GM23338 (cell line): ENCODE data around the gene GRAMD1B. TPM values are rescaled to one million over a fixed set of nuclear protein-coding genes. Genes with fewer than 3 reads are reported as not detected.

ENCODE experiments used
- ATAC-seq: fragments of 200-7000 bp; cut with Tn5 transposase; 3 replicates; pipeline ENCODE4 v1.9.1; 2020
- DNase-seq: peaks from one replicate; pipeline ENCODE4 v3.0.0-alpha.2; 2015; ENCODE audit warnings: low spot score
- H2AFZ ChIP-seq: fragments of 200-600 bp; sonication (generic); 2 replicates; pipeline ENCODE4 v1.8.0; 2016; ENCODE audit warnings: antibody characterized with exemption, mild to moderate bottlenecking, moderate library complexity
- H3F3A ChIP-seq: fragments of 200-600 bp; sonication (generic); replicated peaks from 2 replicates; pipeline ENCODE4 v1.8.0; 2017; ENCODE audit warnings: antibody characterized with exemption, mixed run types, low read depth
- H3K27ac ChIP-seq: fragments of 200-600 bp; sonication (generic); 2 replicates; pipeline ENCODE4 v1.6.1; 2016; ENCODE audit warnings: low read depth
- H3K27me3 ChIP-seq: fragments of 200-600 bp; sonication (generic); 2 replicates; pipeline ENCODE4 v1.8.0; 2016; ENCODE audit warnings: mild to moderate bottlenecking, mixed run types, moderate library complexity; ENCODE audit not compliant: insufficient read depth
- H3K36me3 ChIP-seq: fragments of 200-600 bp; sonication (generic); 2 replicates; pipeline ENCODE4 v1.8.0; 2016; ENCODE audit warnings: mild to moderate bottlenecking; ENCODE audit not compliant: insufficient read depth
- H3K4me1 ChIP-seq: fragments of 200-600 bp; sonication (generic); 2 replicates; pipeline ENCODE4 v1.8.0; 2016; ENCODE audit warnings: mild to moderate bottlenecking, moderate library complexity; ENCODE audit not compliant: insufficient read depth
- H3K4me2 ChIP-seq: fragments of 200-600 bp; sonication (generic); 2 replicates; pipeline ENCODE4 v1.7.1; 2017; ENCODE audit warnings: mixed run types
- H3K4me3 ChIP-seq: fragments of 200-600 bp; sonication (generic); 2 replicates; pipeline ENCODE4 v1.6.1; 2016; ENCODE audit warnings: mixed run types
- H3K79me2 ChIP-seq: fragments of 200-600 bp; sonication (generic); replicated peaks from 2 replicates; pipeline ENCODE4 v1.8.0; 2017; ENCODE audit warnings: mild to moderate bottlenecking; ENCODE audit not compliant: insufficient read depth
- H3K9me2 ChIP-seq: fragments of 200-600 bp; sonication (generic); 2 replicates; pipeline ENCODE4 v1.8.0; 2017; ENCODE audit not compliant: insufficient read depth
- H4K20me1 ChIP-seq: fragments of 200-600 bp; sonication (generic); replicated peaks from 2 replicates; pipeline ENCODE4 v1.8.0; 2017; ENCODE audit warnings: mild to moderate bottlenecking; ENCODE audit not compliant: insufficient read depth
- H3K27ac Mint-ChIP-seq: 2 replicates; pipeline ENCODE4 v1.8.0; 2020; ENCODE audit warnings: inconsistent platforms, mild to moderate bottlenecking, moderate library complexity, mixed read lengths
- H3K27me3 Mint-ChIP-seq: 3 replicates; pipeline ENCODE4 v1.8.0; 2022; ENCODE audit warnings: low read depth, mild to moderate bottlenecking, moderate library complexity, mixed read lengths, inconsistent platforms; ENCODE audit not compliant: insufficient read depth, poor library complexity
- H3K36me3 Mint-ChIP-seq: 3 replicates; pipeline ENCODE4 v1.8.0; 2021; ENCODE audit warnings: low read depth, mild to moderate bottlenecking, inconsistent platforms, moderate library complexity, mixed read lengths
- H3K4me1 Mint-ChIP-seq: 3 replicates; pipeline ENCODE4 v1.8.0; 2020; ENCODE audit warnings: mild to moderate bottlenecking, inconsistent platforms, mixed read lengths
- H3K4me3 Mint-ChIP-seq: 3 replicates; pipeline ENCODE4 v1.8.0; 2021; ENCODE audit warnings: moderate library complexity, mild to moderate bottlenecking, inconsistent platforms, mixed read lengths
- H3K9me3 Mint-ChIP-seq: 3 replicates; pipeline ENCODE4 v1.8.0; 2020; ENCODE audit warnings: moderate library complexity, mild to moderate bottlenecking, inconsistent platforms, mixed read lengths
- CREB1 ChIP-seq: fragments of 250-450 bp; sonication (Bioruptor Pico); IDR thresholded peaks from 2 replicates; pipeline ENCODE4 v1.5.0; 2020; ENCODE audit warnings: low read depth, mild to moderate bottlenecking, moderate library complexity
- CTCF ChIP-seq, 2 experiments: fragments of 200-600 bp in 1 of 2; sonication (generic) in 1 of 2; conservative IDR thresholded peaks; 2 replicates each; pipeline versions ENCODE4 v1.5.1 to v1.6.1; 2016 to 2017; ENCODE audit warnings: antibody characterized with exemption in 2 of 2, low read depth in 2 of 2, mild to moderate bottlenecking in 2 of 2, moderate library complexity in 1 of 2
- ETS1 ChIP-seq: IDR thresholded peaks from 2 replicates; pipeline ENCODE4 v1.6.1; 2016; ENCODE audit warnings: antibody characterized with exemption
- EZH2 ChIP-seq: fragments of 200-600 bp; sonication (generic); IDR thresholded peaks from one replicate; pipeline ENCODE4 v1.8.0; 2017; ENCODE audit warnings: antibody characterized with exemption, mild to moderate bottlenecking, low read depth; ENCODE audit not compliant: unreplicated experiment
- EZH2phosphoT487 ChIP-seq: fragments of 200-600 bp; sonication (generic); IDR thresholded peaks from one replicate; pipeline ENCODE4 v1.8.1; 2018; ENCODE audit warnings: antibody characterized with exemption; ENCODE audit not compliant: unreplicated experiment
- JUNB ChIP-seq: IDR thresholded peaks from one replicate; pipeline ENCODE4 v1.6.1; 2016; ENCODE audit warnings: antibody characterized with exemption; ENCODE audit not compliant: unreplicated experiment
- NANOG ChIP-seq: IDR thresholded peaks from 2 replicates; pipeline ENCODE4 v1.6.1; 2016; ENCODE audit warnings: antibody characterized with exemption, borderline replicate concordance
- POLR2AphosphoS5 ChIP-seq: IDR thresholded peaks from 2 replicates; pipeline ENCODE4 v1.6.1; 2016; ENCODE audit warnings: antibody characterized with exemption, low read depth
- STAT1 ChIP-seq: IDR thresholded peaks from one replicate; pipeline ENCODE4 v1.6.1; 2016; ENCODE audit warnings: antibody characterized with exemption; ENCODE audit not compliant: unreplicated experiment
- ZNF114 ChIP-seq: fragments of 250-450 bp; sonication (Bioruptor Pico); IDR thresholded peaks from 2 replicates; pipeline ENCODE4 v1.5.0; 2020; ENCODE audit warnings: mild to moderate bottlenecking, moderate library complexity
- ZNF331 ChIP-seq: fragments of 250-450 bp; sonication (Bioruptor Pico); IDR thresholded peaks from 2 replicates; pipeline ENCODE4 v1.5.0; 2020; ENCODE audit warnings: low read depth, mild to moderate bottlenecking, moderate library complexity
- polyA plus RNA-seq: library from polyadenylated mRNA; unstranded; fragments of >200 nt; fragmentation: Nextera tagmentation; extraction: Ambion mirVana; gene quantifications from 2 replicates; pipeline ENCODE4 v1.2.1, GENCODE V29; 2016
- total RNA-seq: library from RNA; depleted of rRNA; stranded (reverse); fragments of >200 nt; shearing (Covaris generic); gene quantifications from 2 replicates; pipeline ENCODE4 v1.2.3, GENCODE V29; 2014
- TF ChIP-seq, protein P1 (sequence below): IDR thresholded peaks from one replicate; pipeline ENCODE4 v1.6.1; 2018; ENCODE audit warnings: antibody characterized with exemption; ENCODE audit not compliant: unreplicated experiment
- TF ChIP-seq, protein P2 (sequence below): fragments of 250-450 bp; sonication (Bioruptor Pico); IDR thresholded peaks from 2 replicates; pipeline ENCODE4 v1.5.0; 2020; ENCODE audit warnings: mild to moderate bottlenecking, moderate library complexity

GRAMD1B gene
- total and polyA plus RNA-seq, 2 experiments from 2014 or later = 3.7 to 24.3 TPM

- H3K36me3 ChIP-seq = no peaks in the 10 kb centered on the region
- ATAC-seq (no peak), DNase-seq (no peak)
- H3K4me1 ChIP-seq = peaks cover 15% of the 10 kb centered on the region
- Mint-ChIP-seq H3K4me1 (peaks cover 23% of the 10 kb centered on the region), H3K9me3 (no peaks in the 10 kb centered on the region; the same call in 2 of the 3 replicates), H3K27me3 (peaks cover 1% of the 10 kb centered on the region), H3K36me3 (no peaks in the 10 kb centered on the region; the same call in 2 of the 3 replicates), H3K27ac (no peak overlapping the region), H3K4me3 (no peak overlapping the region)
- TF ChIP-seq ZNF331 (no peak), STAT1 (no peak), ZNF114 (CRISPR knock-in tag) (no peak), ETS1 (no peak), JUNB (no peak), EZH2phosphoT487 (no peak), POLR2AphosphoS5 (no peak), NANOG (no peak), CTCF (conservative IDR thresholded peaks at IDR 0.05; ENCODE audit: low read depth in 2 of 2) (no peak), EZH2 (no peak), CREB1 (CRISPR knock-in tag) (no peak)
- TF ChIP-seq, protein P1, sequence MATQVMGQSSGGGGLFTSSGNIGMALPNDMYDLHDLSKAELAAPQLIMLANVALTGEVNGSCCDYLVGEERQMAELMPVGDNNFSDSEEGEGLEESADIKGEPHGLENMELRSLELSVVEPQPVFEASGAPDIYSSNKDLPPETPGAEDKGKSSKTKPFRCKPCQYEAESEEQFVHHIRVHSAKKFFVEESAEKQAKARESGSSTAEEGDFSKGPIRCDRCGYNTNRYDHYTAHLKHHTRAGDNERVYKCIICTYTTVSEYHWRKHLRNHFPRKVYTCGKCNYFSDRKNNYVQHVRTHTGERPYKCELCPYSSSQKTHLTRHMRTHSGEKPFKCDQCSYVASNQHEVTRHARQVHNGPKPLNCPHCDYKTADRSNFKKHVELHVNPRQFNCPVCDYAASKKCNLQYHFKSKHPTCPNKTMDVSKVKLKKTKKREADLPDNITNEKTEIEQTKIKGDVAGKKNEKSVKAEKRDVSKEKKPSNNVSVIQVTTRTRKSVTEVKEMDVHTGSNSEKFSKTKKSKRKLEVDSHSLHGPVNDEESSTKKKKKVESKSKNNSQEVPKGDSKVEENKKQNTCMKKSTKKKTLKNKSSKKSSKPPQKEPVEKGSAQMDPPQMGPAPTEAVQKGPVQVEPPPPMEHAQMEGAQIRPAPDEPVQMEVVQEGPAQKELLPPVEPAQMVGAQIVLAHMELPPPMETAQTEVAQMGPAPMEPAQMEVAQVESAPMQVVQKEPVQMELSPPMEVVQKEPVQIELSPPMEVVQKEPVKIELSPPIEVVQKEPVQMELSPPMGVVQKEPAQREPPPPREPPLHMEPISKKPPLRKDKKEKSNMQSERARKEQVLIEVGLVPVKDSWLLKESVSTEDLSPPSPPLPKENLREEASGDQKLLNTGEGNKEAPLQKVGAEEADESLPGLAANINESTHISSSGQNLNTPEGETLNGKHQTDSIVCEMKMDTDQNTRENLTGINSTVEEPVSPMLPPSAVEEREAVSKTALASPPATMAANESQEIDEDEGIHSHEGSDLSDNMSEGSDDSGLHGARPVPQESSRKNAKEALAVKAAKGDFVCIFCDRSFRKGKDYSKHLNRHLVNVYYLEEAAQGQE = no peak
- TF ChIP-seq, protein P2, sequence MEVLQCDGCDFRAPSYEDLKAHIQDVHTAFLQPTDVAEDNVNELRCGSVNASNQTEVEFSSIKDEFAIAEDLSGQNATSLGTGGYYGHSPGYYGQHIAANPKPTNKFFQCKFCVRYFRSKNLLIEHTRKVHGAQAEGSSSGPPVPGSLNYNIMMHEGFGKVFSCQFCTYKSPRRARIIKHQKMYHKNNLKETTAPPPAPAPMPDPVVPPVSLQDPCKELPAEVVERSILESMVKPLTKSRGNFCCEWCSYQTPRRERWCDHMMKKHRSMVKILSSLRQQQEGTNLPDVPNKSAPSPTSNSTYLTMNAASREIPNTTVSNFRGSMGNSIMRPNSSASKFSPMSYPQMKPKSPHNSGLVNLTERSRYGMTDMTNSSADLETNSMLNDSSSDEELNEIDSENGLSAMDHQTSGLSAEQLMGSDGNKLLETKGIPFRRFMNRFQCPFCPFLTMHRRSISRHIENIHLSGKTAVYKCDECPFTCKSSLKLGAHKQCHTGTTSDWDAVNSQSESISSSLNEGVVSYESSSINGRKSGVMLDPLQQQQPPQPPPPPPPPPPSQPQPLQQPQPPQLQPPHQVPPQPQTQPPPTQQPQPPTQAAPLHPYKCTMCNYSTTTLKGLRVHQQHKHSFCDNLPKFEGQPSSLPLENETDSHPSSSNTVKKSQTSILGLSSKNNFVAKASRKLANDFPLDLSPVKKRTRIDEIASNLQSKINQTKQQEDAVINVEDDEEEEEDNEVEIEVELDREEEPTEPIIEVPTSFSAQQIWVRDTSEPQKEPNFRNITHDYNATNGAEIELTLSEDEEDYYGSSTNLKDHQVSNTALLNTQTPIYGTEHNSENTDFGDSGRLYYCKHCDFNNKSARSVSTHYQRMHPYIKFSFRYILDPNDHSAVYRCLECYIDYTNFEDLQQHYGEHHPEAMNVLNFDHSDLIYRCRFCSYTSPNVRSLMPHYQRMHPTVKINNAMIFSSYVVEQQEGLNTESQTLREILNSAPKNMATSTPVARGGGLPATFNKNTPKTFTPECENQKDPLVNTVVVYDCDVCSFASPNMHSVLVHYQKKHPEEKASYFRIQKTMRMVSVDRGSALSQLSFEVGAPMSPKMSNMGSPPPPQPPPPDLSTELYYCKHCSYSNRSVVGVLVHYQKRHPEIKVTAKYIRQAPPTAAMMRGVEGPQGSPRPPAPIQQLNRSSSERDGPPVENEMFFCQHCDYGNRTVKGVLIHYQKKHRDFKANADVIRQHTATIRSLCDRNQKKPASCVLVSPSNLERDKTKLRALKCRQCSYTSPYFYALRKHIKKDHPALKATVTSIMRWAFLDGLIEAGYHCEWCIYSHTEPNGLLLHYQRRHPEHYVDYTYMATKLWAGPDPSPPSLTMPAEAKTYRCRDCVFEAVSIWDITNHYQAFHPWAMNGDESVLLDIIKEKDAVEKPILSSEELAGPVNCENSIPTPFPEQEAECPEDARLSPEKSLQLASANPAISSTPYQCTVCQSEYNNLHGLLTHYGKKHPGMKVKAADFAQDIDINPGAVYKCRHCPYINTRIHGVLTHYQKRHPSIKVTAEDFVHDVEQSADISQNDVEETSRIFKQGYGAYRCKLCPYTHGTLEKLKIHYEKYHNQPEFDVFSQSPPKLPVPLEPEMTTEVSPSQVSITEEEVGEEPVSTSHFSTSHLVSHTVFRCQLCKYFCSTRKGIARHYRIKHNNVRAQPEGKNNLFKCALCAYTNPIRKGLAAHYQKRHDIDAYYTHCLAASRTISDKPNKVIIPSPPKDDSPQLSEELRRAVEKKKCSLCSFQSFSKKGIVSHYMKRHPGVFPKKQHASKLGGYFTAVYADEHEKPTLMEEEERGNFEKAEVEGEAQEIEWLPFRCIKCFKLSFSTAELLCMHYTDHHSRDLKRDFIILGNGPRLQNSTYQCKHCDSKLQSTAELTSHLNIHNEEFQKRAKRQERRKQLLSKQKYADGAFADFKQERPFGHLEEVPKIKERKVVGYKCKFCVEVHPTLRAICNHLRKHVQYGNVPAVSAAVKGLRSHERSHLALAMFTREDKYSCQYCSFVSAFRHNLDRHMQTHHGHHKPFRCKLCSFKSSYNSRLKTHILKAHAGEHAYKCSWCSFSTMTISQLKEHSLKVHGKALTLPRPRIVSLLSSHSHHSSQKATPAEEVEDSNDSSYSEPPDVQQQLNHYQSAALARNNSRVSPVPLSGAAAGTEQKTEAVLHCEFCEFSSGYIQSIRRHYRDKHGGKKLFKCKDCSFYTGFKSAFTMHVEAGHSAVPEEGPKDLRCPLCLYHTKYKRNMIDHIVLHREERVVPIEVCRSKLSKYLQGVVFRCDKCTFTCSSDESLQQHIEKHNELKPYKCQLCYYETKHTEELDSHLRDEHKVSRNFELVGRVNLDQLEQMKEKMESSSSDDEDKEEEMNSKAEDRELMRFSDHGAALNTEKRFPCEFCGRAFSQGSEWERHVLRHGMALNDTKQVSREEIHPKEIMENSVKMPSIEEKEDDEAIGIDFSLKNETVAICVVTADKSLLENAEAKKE (CRISPR knock-in tag) = no peak
- no peak overlapping the region for H3K4me3 ChIP-seq
- no peaks in the 10 kb centered on the region for H3K27me3 ChIP-seq
- no peaks in the 10 kb centered on the region for H3K9me2 ChIP-seq
- no peaks in the 10 kb centered on the region for H3F3A ChIP-seq
- no peaks in the 10 kb centered on the region for H4K20me1 ChIP-seq
- no peak overlapping the region for H3K4me2 ChIP-seq
- no peaks in the 10 kb centered on the region for H3K79me2 ChIP-seq
- no peak overlapping the region for H3K27ac ChIP-seq
- H2AFZ ChIP-seq = no peak overlapping the region
Observed at GRCh38 chr11:123640029-123640428, 210.0 kb downstream of the GRAMD1B start.
